ENCODE data around the gene WWOX. TPM values are rescaled to one million over a fixed set of nuclear protein-coding genes. Genes with fewer than 3 reads are reported as not detected.
A peak's percentile ranks its signal among the peaks of the same experiment; 100 is the strongest.

Gene WWOX
- total RNA-seq, 3 donors from 2014 or later (not counting 1 experiment from before 2014, with no cell fraction given) = 21.0 to 29.8 (median 27.0) TPM

GRCh38 chr16:79165079-79165478 is 1065.6 kb downstream of the WWOX start:
- TF ChIP-seq, protein P1, sequence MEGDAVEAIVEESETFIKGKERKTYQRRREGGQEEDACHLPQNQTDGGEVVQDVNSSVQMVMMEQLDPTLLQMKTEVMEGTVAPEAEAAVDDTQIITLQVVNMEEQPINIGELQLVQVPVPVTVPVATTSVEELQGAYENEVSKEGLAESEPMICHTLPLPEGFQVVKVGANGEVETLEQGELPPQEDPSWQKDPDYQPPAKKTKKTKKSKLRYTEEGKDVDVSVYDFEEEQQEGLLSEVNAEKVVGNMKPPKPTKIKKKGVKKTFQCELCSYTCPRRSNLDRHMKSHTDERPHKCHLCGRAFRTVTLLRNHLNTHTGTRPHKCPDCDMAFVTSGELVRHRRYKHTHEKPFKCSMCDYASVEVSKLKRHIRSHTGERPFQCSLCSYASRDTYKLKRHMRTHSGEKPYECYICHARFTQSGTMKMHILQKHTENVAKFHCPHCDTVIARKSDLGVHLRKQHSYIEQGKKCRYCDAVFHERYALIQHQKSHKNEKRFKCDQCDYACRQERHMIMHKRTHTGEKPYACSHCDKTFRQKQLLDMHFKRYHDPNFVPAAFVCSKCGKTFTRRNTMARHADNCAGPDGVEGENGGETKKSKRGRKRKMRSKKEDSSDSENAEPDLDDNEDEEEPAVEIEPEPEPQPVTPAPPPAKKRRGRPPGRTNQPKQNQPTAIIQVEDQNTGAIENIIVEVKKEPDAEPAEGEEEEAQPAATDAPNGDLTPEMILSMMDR (IDR thresholded peaks at IDR 0.05) = no peak
- ATAC-seq (no peak), DNase-seq (no peak)
- Histone ChIP-seq H3K9me3 (ENCODE audit: control insufficient read depth, insufficient read depth, low read length) (no peaks in the 10 kb centered on the region), H3K36me3 (ENCODE audit: control insufficient read depth, insufficient read depth, low read length) (no peaks in the 10 kb centered on the region), H3K4me3 (ENCODE audit: low read length) (no peak overlapping the region), H3K27ac (ENCODE audit: low read length) (no peak overlapping the region), H3K27me3 (ENCODE audit: control insufficient read depth, insufficient read depth, low read length) (no peaks in the 10 kb centered on the region), H3K4me1 (ENCODE audit: control insufficient read depth, insufficient read depth, low read length) (peaks cover 24% of the 10 kb centered on the region)
- Mint-ChIP-seq H3K4me3 (no peak overlapping the region), H3K9me3 (no peaks in the 10 kb centered on the region), H3K27me3 (ENCODE audit: low read depth in 2 of 2) (no peaks in the 10 kb centered on the region), H3K36me3 (peaks cover 7% of the 10 kb centered on the region), H3K27ac (peak overlapping the region in 1 of 2 donors; percentile 40), H3K4me1 (peaks cover 26 to 27% of the 10 kb centered on the region in 2 donors)
- intact Hi-C loops (cut with micrococcal nuclease) = no loop called here
- WGBS (ENCODE audit: insufficient coverage) = 94% methylated on average over 8 of the region's 9 CpGs

DNA sequence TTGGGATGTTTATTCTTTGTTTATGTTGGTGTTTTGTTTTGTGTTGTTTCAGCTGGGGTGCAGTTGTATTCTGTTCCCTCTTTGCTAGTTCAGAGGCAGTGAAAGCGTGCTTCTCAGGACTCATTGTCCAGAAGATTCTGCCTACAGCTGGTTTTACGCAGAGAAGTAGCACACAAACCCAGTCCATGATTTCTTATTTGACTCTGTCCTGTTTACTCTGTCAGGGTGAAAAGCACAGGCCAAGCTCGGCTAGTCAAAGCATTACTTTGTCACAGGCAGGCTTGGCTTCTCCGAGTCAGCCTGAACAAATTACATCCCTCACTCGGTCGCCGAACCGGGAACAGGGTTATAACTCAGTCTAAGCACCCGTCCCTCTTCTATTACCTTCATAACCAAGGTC is 1066.1 kb downstream of the WWOX start:
- H3K4me3 Mint-ChIP-seq = no peak overlapping the region
- TF ChIP-seq, protein P1 (IDR thresholded peaks at IDR 0.05) = no peak
- H3K9me3 Mint-ChIP-seq = no peaks in the 10 kb centered on the region
- H3K27me3 Mint-ChIP-seq (ENCODE audit: low read depth in 2 of 2) = no peaks in the 10 kb centered on the region
- ATAC-seq (no peak), DNase-seq (no peak)
- no peak overlapping the region for H3K27ac ChIP-seq (ENCODE audit: low read length)
- H3K27me3 ChIP-seq (ENCODE audit: control insufficient read depth, insufficient read depth, low read length) = no peaks in the 10 kb centered on the region
- no peaks in the 10 kb centered on the region for H3K36me3 ChIP-seq (ENCODE audit: control insufficient read depth, insufficient read depth, low read length)
- no peaks in the 10 kb centered on the region for H3K9me3 ChIP-seq (ENCODE audit: control insufficient read depth, insufficient read depth, low read length)
- intact Hi-C loops (cut with micrococcal nuclease) = no loop called here
- no peak overlapping the region for H3K4me3 ChIP-seq (ENCODE audit: low read length)
- no peak overlapping the region for H3K27ac Mint-ChIP-seq
- H3K4me1 ChIP-seq (ENCODE audit: control insufficient read depth, insufficient read depth, low read length) = peaks cover 24% of the 10 kb centered on the region
- WGBS (ENCODE audit: insufficient coverage) = 94% methylated on average over 9 of the region's 9 CpGs
- peaks cover 7% of the 10 kb centered on the region for H3K36me3 Mint-ChIP-seq
- H3K4me1 Mint-ChIP-seq = peaks cover 26 to 27% of the 10 kb centered on the region in 2 donors

DNA sequence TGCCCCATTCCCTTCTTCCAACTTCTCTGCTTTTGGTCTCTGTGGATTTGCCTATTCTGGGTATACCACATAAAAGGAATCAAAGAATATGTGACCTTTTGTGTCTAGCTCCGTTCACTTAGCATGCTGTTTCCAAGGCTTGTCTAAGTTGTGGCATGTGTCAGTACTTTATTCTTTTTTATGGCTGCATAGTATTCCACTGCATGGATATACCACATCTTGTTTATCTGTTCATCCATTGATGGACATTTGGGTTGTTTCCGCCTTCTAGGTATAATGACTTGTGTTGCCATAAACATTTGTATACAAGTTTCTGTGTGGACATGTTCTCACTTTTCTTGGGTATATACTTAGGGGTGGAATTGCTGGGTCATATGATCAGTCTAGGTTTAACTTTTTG is 1068.4 kb downstream of the WWOX start:
- WGBS (ENCODE audit: insufficient coverage) = 96% methylated on average over 2 of the region's 2 CpGs
- DNase-seq (no peak), ATAC-seq (no peak)
- H3K4me3 ChIP-seq (ENCODE audit: low read length) = no peak overlapping the region
- no peaks in the 10 kb centered on the region for H3K27me3 ChIP-seq (ENCODE audit: control insufficient read depth, insufficient read depth, low read length)
- Mint-ChIP-seq H3K4me3 (no peak overlapping the region), H3K36me3 (peaks cover 7% of the 10 kb centered on the region), H3K4me1 (peaks cover 23 to 24% of the 10 kb centered on the region in 2 donors), H3K9me3 (no peaks in the 10 kb centered on the region), H3K27ac (no peak overlapping the region), H3K27me3 (ENCODE audit: low read depth in 2 of 2) (no peaks in the 10 kb centered on the region)
- H3K36me3 ChIP-seq (ENCODE audit: control insufficient read depth, insufficient read depth, low read length) = no peaks in the 10 kb centered on the region
- intact Hi-C loops (cut with micrococcal nuclease) = no loop called here
- peaks cover 24% of the 10 kb centered on the region for H3K4me1 ChIP-seq (ENCODE audit: control insufficient read depth, insufficient read depth, low read length)
- no peaks in the 10 kb centered on the region for H3K9me3 ChIP-seq (ENCODE audit: control insufficient read depth, insufficient read depth, low read length)
- TF ChIP-seq, protein P1 (IDR thresholded peaks at IDR 0.05) = no peak
- H3K27ac ChIP-seq (ENCODE audit: low read length) = no peak overlapping the region

DNA sequence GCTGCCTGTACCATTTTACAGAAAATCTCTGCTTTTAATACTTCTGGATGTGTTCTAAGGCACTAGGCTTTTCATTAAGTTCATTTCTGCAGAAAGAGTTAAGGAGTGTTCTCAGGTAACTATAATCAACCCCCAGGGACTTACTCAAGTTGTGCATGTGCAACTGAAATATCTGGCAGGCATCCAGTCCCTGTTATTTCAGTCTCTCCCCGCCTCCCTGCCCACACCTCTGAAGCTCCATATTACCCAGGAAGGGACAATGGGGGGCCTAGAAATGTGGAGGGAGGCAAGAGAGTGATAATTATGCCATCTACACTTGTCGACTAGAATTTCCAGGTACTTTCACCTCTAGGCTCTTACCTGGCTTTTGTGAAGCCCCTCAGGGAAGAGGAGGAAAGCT is 1068.9 kb downstream of the WWOX start:
- TF ChIP-seq, protein P1 (IDR thresholded peaks at IDR 0.05) = no peak
- Mint-ChIP-seq H3K27ac (no peak overlapping the region), H3K36me3 (peaks cover 7% of the 10 kb centered on the region), H3K4me3 (no peak overlapping the region), H3K4me1 (peaks cover 19 to 20% of the 10 kb centered on the region in 2 donors), H3K27me3 (ENCODE audit: low read depth in 2 of 2) (no peaks in the 10 kb centered on the region), H3K9me3 (no peaks in the 10 kb centered on the region)
- no peak for DNase-seq
- H3K27me3 ChIP-seq (ENCODE audit: control insufficient read depth, insufficient read depth, low read length) = no peaks in the 10 kb centered on the region
- no peaks in the 10 kb centered on the region for H3K36me3 ChIP-seq (ENCODE audit: control insufficient read depth, insufficient read depth, low read length)
- H3K4me1 ChIP-seq (ENCODE audit: control insufficient read depth, insufficient read depth, low read length) = peaks cover 22% of the 10 kb centered on the region
- intact Hi-C loops (cut with micrococcal nuclease) = no loop called here
- 81% methylated on average over 2 of the region's 2 CpGs for WGBS (ENCODE audit: insufficient coverage)
- no peak for ATAC-seq
- no peak overlapping the region for H3K4me3 ChIP-seq (ENCODE audit: low read length)
- no peak overlapping the region for H3K27ac ChIP-seq (ENCODE audit: low read length)
- H3K9me3 ChIP-seq (ENCODE audit: control insufficient read depth, insufficient read depth, low read length) = no peaks in the 10 kb centered on the region

Data from natural killer cell (primary cell).